Adrenal gland (tissue), 5 donors: ENCODE measurements around the gene GTF2IRD1.

Experiments used
- POLR2A ChIP-seq, 2 donors: fragments of 450-650 bp; IDR thresholded peaks; one replicate each; pipeline ENCODE4 v1.6.1; 2017; ENCODE audit warnings: antibody characterized with exemption in 2 of 2, mild to moderate bottlenecking in 2 of 2, moderate library complexity in 1 of 2
- TF ChIP-seq, protein P1 (sequence below), 6 experiments: fragments of 450-650 bp in 4 of 6; fragments of 200-600 bp in 2 of 6; sonication (generic) in 1 of 6; IDR thresholded peaks; 1 replicate in 5 of 6; 2 replicates in 1 of 6; pipeline versions ENCODE4 v1.5.1 to v1.8.0; 2016 to 2021; ENCODE audit warnings: antibody characterized with exemption in 6 of 6, mild to moderate bottlenecking in 2 of 6, moderate library complexity in 1 of 6
- donor health status: DM: no; HTN: no; CAD: no.

DNA sequence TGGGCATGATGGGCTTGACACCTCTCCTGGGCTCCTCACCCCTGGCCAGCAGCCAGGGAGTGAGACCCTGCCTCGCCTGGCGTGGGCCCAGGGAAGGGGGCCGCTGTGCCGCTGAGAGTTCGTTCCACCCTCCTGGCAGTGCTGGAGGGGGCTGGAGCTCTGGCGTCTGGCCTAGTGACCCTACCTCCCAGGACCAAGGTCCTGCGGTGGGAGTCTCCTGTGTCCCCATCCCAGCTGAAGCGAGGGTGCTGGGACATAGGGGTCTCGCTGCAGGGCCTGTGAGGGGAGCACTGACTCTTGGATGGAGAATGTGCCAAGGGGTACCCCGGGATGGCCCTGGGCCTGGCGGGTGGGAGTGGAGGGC is 1.2 kb downstream of the GTF2IRD1 start:
- TF ChIP-seq, protein P1, sequence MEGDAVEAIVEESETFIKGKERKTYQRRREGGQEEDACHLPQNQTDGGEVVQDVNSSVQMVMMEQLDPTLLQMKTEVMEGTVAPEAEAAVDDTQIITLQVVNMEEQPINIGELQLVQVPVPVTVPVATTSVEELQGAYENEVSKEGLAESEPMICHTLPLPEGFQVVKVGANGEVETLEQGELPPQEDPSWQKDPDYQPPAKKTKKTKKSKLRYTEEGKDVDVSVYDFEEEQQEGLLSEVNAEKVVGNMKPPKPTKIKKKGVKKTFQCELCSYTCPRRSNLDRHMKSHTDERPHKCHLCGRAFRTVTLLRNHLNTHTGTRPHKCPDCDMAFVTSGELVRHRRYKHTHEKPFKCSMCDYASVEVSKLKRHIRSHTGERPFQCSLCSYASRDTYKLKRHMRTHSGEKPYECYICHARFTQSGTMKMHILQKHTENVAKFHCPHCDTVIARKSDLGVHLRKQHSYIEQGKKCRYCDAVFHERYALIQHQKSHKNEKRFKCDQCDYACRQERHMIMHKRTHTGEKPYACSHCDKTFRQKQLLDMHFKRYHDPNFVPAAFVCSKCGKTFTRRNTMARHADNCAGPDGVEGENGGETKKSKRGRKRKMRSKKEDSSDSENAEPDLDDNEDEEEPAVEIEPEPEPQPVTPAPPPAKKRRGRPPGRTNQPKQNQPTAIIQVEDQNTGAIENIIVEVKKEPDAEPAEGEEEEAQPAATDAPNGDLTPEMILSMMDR (IDR thresholded peaks at IDR 0.05) = no peak
- TF ChIP-seq POLR2A (IDR thresholded peaks at IDR 0.05) = no peak
